Measurements from ENCODE around the gene EFCAB6.

The EFCAB6 gene

GRCh38 chr22:43490311-43490710, 321.8 kb downstream of the EFCAB6 start:
- Histone ChIP-seq H3K36me3 (ENCODE audit: insufficient read depth, low read length) (no peaks in the 10 kb centered on the region), H3K9me3 (ENCODE audit: insufficient read depth, low read depth, low read length) (peaks cover 7% of the 10 kb centered on the region; the same call in 1 of the 2 replicates), H3K9ac (ENCODE audit: low read depth, low read length) (no peak overlapping the region), H3K4me3 (ENCODE audit: low read length) (no peak overlapping the region), H3K27ac (ENCODE audit: low read depth, low read length) (no peak overlapping the region), H3K4me1 (ENCODE audit: insufficient read depth, low read length) (no peaks in the 10 kb centered on the region), H3K27me3 (ENCODE audit: insufficient read depth, low read length) (no peaks in the 10 kb centered on the region)
- 92% methylated on average over 7 of the region's 7 CpGs for WGBS

DNA sequence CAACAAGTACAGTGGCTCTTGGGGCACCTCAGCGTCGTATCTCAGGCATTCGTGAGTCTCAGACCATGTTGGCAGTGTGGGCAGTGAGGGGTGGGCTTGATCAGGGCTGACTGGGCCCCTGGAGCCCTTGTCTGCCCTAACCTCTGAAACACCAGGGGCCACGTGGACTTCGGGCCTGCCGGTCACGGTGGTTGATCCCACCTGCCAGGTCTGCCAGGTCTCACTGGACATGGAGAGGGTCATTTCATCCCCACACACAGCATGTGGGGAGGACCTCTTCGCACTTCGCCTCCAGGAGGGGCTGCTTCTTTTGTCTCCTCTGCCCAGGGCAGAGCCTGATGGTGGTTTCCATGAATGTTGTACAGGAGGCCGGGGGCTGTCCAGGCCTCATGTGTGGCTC, 323.2 kb downstream of the EFCAB6 start:
- 92% methylated on average over 10 of the region's 10 CpGs for WGBS
- no peak overlapping the region for H3K27ac ChIP-seq (ENCODE audit: low read depth, low read length)
- 0 out of 2 replicates have a peak, but pooled peaks cover 2% of the 10 kb centered on the region for H3K9me3 ChIP-seq (ENCODE audit: insufficient read depth, low read depth, low read length)
- no peak overlapping the region for H3K9ac ChIP-seq (ENCODE audit: low read depth, low read length)
- no peaks in the 10 kb centered on the region for H3K4me1 ChIP-seq (ENCODE audit: insufficient read depth, low read length)
- no peak overlapping the region for H3K4me3 ChIP-seq (ENCODE audit: low read length)
- H3K36me3 ChIP-seq (ENCODE audit: insufficient read depth, low read length), result no peaks in the 10 kb centered on the region
- H3K27me3 ChIP-seq (ENCODE audit: insufficient read depth, low read length), result no peaks in the 10 kb centered on the region

DNA sequence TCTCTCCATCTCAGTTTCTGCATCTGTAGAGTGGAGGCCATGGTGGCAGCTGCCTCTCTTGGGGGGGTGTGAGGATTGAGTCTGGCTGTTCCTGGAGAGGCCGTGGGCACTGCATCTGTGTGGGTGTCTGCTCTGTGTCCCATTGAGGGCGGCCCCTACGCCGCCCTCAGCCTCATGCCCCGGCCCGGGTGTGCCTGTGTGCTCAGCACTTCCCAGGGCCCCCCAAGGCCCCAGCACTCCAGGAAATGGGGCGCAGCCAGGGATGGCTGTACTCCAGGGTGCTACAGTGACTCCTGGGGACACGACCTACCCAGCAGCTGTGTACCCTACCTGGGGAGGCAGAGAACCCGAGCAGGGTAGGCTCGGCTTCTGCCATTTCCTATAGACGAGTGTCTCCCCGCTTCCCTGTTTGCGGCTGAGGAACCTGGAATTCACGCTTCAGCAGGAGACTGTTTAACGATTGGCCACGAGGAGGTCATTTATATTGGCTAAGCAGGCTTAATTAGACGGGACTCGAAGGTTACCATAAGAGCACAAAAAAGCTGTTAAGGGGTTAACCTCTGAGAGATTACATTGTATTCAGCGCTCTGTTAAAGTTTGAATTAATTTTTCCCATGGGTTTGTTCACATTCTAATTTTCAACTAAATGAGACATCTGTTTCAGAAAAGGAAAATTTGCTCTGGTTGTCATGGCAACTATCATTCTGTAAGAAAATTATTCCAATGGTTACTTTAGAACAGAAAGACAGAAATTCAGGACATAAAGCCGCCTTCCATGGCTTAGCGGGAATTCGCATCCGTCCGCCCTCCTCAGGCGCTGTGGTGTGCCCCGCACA, 323.9 kb downstream of the EFCAB6 start:
- WGBS, result 88% methylated on average over 25 of the region's 26 CpGs
- Histone ChIP-seq H3K9me3 (ENCODE audit: insufficient read depth, low read depth, low read length) (0 out of 2 replicates have a peak, but pooled peaks cover 2% of the 10 kb centered on the region), H3K4me1 (ENCODE audit: insufficient read depth, low read length) (no peaks in the 10 kb centered on the region), H3K27me3 (ENCODE audit: insufficient read depth, low read length) (no peaks in the 10 kb centered on the region), H3K9ac (ENCODE audit: low read depth, low read length) (no peak overlapping the region), H3K36me3 (ENCODE audit: insufficient read depth, low read length) (no peaks in the 10 kb centered on the region), H3K4me3 (ENCODE audit: low read length) (no peak overlapping the region), H3K27ac (ENCODE audit: low read depth, low read length) (no peak overlapping the region)

- WGBS, result 82% methylated on average over 19 of the region's 19 CpGs
- H3K27ac ChIP-seq (ENCODE audit: low read depth, low read length), result no peak overlapping the region
- H3K9me3 ChIP-seq (ENCODE audit: insufficient read depth, low read depth, low read length), result 0 out of 2 replicates have a peak, but pooled peaks cover 2% of the 10 kb centered on the region
- H3K9ac ChIP-seq (ENCODE audit: low read depth, low read length), result no peak overlapping the region
- H3K4me1 ChIP-seq (ENCODE audit: insufficient read depth, low read length), result no peaks in the 10 kb centered on the region
- H3K27me3 ChIP-seq (ENCODE audit: insufficient read depth, low read length), result no peaks in the 10 kb centered on the region
- H3K4me3 ChIP-seq (ENCODE audit: low read length), result no peak overlapping the region
- H3K36me3 ChIP-seq (ENCODE audit: insufficient read depth, low read length), result no peaks in the 10 kb centered on the region
Measured at GRCh38 chr22:43487311-43488030, 324.6 kb downstream of the EFCAB6 start.

DNA sequence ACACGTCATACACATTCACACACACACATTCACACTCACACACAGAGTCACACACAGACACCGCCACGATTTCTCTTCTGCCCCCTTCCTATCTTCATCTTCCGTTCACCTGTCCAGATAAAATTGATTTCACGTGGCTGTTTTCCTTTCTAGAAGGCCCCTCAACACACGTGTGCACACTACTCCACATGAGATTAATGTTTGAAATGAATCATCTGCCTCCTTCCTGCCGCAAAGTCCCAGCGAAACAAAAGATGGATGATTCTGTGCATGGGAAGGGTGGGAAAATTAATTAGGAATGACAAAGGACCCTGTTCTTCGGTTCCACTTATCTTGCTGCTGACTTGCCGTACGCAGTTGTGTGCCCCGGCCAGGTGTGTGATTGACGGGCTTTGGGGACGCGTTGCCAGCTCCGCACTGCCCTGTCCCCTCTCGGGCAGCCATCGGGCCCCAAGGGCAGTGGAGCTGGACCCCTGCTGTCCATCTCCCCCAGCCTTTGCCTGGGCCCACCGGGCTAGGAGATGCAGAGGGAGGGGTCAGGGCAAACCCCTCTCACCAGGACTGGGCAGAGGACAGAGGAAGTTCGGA, 326.5 kb downstream of the EFCAB6 start:
- Histone ChIP-seq H3K9ac (ENCODE audit: low read depth, low read length) (no peak overlapping the region), H3K4me3 (ENCODE audit: low read length) (no peak overlapping the region), H3K27me3 (ENCODE audit: insufficient read depth, low read length) (no peaks in the 10 kb centered on the region), H3K9me3 (ENCODE audit: insufficient read depth, low read depth, low read length) (no peaks in the 10 kb centered on the region), H3K27ac (ENCODE audit: low read depth, low read length) (no peak overlapping the region), H3K36me3 (ENCODE audit: insufficient read depth, low read length) (no peaks in the 10 kb centered on the region), H3K4me1 (ENCODE audit: insufficient read depth, low read length) (peaks cover 7% of the 10 kb centered on the region)
- 84% methylated on average over 20 of the region's 20 CpGs for WGBS

GRCh38 chr22:43484227-43484626, 327.9 kb downstream of the EFCAB6 start:
- WGBS, result 92% methylated on average over 8 of the region's 8 CpGs
- peaks cover 7% of the 10 kb centered on the region for H3K4me1 ChIP-seq (ENCODE audit: insufficient read depth, low read length)
- no peak overlapping the region for H3K9ac ChIP-seq (ENCODE audit: low read depth, low read length)
- no peak overlapping the region for H3K4me3 ChIP-seq (ENCODE audit: low read length)
- H3K36me3 ChIP-seq (ENCODE audit: insufficient read depth, low read length), result no peaks in the 10 kb centered on the region
- H3K9me3 ChIP-seq (ENCODE audit: insufficient read depth, low read depth, low read length), result no peaks in the 10 kb centered on the region
- no peak overlapping the region for H3K27ac ChIP-seq (ENCODE audit: low read depth, low read length)
- no peaks in the 10 kb centered on the region for H3K27me3 ChIP-seq (ENCODE audit: insufficient read depth, low read length)

DNA sequence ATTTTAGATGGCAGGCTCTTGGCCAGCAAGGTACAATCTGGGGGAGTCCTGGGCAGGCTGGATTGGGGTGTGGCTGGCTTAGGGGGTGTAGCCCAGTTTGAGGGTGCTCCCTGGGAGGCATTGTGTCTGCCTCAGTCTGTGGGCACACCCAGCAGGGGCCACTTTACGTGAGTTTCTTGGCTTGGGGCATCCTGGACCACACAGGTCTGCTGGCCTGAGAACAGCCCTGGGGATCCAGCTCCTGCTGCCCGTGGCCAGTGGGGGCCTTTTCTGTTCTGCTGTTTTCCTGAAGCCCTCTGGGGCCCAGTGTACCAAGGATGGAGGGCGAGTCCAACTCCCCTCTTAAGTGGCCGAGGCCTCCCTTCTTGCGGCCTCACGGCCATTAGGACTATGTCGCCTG, 328.4 kb downstream of the EFCAB6 start:
- WGBS, result 92% methylated on average over 7 of the region's 7 CpGs

DNA sequence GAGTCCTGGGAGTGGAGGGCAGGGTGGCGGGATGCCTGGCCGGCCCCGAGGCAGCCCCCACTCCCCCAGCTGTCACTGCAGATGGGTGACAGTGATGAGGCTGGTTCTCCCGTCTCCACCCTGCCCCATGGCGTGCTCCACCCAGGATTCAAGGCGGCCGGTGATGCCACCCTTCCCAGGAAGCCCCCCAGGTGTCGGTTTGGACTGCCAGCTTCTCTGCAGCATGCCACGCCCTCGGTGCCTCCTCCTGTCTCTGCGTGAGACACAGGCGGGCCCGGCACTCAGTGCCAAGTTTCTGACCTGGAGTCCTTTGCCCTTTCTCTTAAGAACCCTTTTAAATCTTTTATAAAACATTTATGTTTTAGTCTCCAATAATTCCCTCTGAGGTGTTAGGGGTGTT, 328.8 kb downstream of the EFCAB6 start:
- Histone ChIP-seq H3K9me3 (ENCODE audit: insufficient read depth, low read depth, low read length) (no peaks in the 10 kb centered on the region), H3K9ac (ENCODE audit: low read depth, low read length) (no peak overlapping the region), H3K4me3 (ENCODE audit: low read length) (no peak overlapping the region), H3K36me3 (ENCODE audit: insufficient read depth, low read length) (no peaks in the 10 kb centered on the region), H3K4me1 (ENCODE audit: insufficient read depth, low read length) (peaks cover 7% of the 10 kb centered on the region), H3K27ac (ENCODE audit: low read depth, low read length) (no peak overlapping the region), H3K27me3 (ENCODE audit: insufficient read depth, low read length) (no peaks in the 10 kb centered on the region)
- WGBS, result 96% methylated on average over 12 of the region's 13 CpGs

More for the DNA sequence above, 328.4 kb downstream of the EFCAB6 start:
- H3K4me1 ChIP-seq (ENCODE audit: insufficient read depth, low read length), result peaks cover 7% of the 10 kb centered on the region
- no peak overlapping the region for H3K4me3 ChIP-seq (ENCODE audit: low read length)
- no peaks in the 10 kb centered on the region for H3K9me3 ChIP-seq (ENCODE audit: insufficient read depth, low read depth, low read length)
- H3K36me3 ChIP-seq (ENCODE audit: insufficient read depth, low read length), result no peaks in the 10 kb centered on the region
- H3K9ac ChIP-seq (ENCODE audit: low read depth, low read length), result no peak overlapping the region
- H3K27ac ChIP-seq (ENCODE audit: low read depth, low read length), result no peak overlapping the region
- no peaks in the 10 kb centered on the region for H3K27me3 ChIP-seq (ENCODE audit: insufficient read depth, low read length)

DNA sequence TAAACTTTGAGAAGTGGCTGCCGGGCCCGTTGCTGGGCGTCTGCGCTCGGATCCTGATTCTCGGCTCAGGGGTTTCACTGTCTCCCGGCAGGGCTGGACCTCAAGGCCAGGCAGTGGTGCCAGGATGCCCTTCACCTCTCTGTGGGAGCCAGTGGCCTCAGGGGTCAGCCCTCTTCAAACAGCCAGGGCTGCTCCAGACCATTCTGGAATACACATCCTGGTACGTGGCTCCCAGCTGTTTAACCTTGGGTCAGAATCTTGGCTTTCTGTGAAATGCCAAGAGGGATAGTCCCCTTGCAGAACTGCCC, 329.8 kb downstream of the EFCAB6 start:
- H3K27ac ChIP-seq (ENCODE audit: low read depth, low read length), result no peak overlapping the region
- H3K9me3 ChIP-seq (ENCODE audit: insufficient read depth, low read depth, low read length), result no peaks in the 10 kb centered on the region
- peaks cover 7% of the 10 kb centered on the region for H3K4me1 ChIP-seq (ENCODE audit: insufficient read depth, low read length)
- H3K36me3 ChIP-seq (ENCODE audit: insufficient read depth, low read length), result no peaks in the 10 kb centered on the region
- H3K27me3 ChIP-seq (ENCODE audit: insufficient read depth, low read length), result no peaks in the 10 kb centered on the region
- no peak overlapping the region for H3K4me3 ChIP-seq (ENCODE audit: low read length)
- WGBS, result 60% methylated on average over 8 of the region's 8 CpGs
- no peak overlapping the region for H3K9ac ChIP-seq (ENCODE audit: low read depth, low read length)

DNA sequence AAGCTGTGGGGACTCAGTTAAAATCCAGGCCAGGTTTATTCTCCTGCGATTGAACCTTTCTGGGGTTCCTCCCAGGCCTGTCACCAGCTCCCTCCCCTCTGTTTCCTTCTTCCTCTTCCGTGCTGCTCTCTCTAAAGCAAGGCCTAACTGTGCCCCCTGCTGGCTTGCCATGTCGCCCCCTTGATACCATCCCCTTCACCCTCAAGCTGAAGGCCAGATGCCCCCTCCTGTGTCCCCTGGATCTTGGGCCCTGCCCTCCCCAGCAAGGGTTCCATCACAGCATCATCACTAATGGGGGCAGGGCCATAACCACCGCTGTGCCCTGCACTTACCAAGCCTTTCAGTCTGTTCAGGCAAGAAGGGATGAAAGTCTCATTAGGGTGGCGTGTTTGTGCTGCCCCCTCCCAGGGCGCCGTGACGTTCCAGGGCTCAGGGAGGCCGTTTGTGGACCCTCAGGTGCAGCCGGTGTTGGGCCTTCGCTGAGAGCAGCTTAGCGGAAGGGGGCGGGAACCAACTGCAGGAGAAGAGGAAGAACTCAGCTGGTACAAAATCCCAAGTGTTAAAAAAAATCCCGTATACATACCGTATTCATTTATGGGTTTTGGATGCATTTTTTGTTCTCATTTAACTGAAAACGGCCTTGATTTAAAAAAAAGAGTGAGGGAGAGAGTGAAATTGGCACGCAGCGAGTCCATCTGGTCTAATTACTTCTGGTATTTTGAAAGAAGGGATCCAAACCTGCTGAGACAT, 330.4 kb downstream of the EFCAB6 start:
- no peak overlapping the region for H3K9ac ChIP-seq (ENCODE audit: low read depth, low read length)
- H3K36me3 ChIP-seq (ENCODE audit: insufficient read depth, low read length), result no peaks in the 10 kb centered on the region
- peak overlapping the region; percentile 32; the same call in 1 of the 2 replicates for H3K4me3 ChIP-seq (ENCODE audit: low read length)
- no peaks in the 10 kb centered on the region for H3K9me3 ChIP-seq (ENCODE audit: insufficient read depth, low read depth, low read length)
- no peak overlapping the region for H3K27ac ChIP-seq (ENCODE audit: low read depth, low read length)
- 45% methylated on average over 18 of the region's 18 CpGs for WGBS
- H3K27me3 ChIP-seq (ENCODE audit: insufficient read depth, low read length), result no peaks in the 10 kb centered on the region
- H3K4me1 ChIP-seq (ENCODE audit: insufficient read depth, low read length), result peaks cover 7% of the 10 kb centered on the region

- 76% methylated on average over 7 of the region's 7 CpGs for WGBS
- Histone ChIP-seq H3K27me3 (ENCODE audit: insufficient read depth, low read length) (no peaks in the 10 kb centered on the region), H3K4me3 (ENCODE audit: low read length) (no peak overlapping the region), H3K36me3 (ENCODE audit: insufficient read depth, low read length) (no peaks in the 10 kb centered on the region), H3K9ac (ENCODE audit: low read depth, low read length) (no peak overlapping the region), H3K27ac (ENCODE audit: low read depth, low read length) (no peak overlapping the region), H3K9me3 (ENCODE audit: insufficient read depth, low read depth, low read length) (no peaks in the 10 kb centered on the region), H3K4me1 (ENCODE audit: insufficient read depth, low read length) (peaks cover 7% of the 10 kb centered on the region)
Measured at GRCh38 chr22:43479962-43480361, 332.1 kb downstream of the EFCAB6 start.
